ELR (cell line): ENCODE data around the gene SCN7A.

Source experiments
- DNase-seq: peaks from one replicate; pipeline ENCODE4 v3.0.0-alpha.2; 2015; ENCODE audit warnings: low read depth

Gene SCN7A

GRCh38 chr2:166404831-166405568 is 89.0 kb downstream of the SCN7A start:
- no peak for DNase-seq

DNA sequence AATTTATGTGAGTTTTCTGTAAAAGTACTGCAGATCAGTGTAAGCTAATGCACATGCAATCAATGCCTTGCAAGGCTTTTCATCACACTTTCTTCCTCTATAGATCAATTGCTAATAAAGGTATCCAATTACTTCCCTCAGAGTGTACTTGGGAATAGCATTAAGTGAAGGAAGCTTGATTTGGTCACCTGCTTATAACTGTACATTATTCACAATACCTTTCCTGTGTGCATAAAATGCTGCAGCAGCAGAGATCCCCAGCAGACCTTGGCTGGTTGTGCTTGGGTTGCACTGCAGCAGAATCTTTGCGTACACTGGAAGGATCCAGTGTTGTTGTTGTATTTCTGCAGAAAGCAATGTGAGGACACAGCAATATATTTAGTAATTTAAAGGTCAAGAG is 99.8 kb downstream of the SCN7A start:
- no peak for DNase-seq

DNA sequence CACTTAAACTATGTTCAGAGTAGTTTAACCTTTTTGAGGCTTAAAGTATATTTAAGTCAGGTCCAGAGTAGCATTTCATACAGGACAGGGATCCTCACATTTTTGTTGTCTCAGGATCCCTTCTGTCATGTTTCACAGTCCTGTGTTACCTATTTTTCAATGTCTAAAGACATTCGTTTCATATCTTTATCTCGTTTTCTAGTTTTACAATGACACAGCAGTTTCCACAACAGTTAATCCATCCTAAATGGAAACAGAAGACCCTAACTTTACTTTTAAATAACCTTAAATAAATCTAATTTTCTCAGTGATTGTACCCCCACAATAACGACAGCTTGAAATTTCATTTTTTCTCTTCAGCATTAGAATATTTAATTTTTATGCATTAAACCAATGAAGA is 101.0 kb downstream of the SCN7A start:
- no peak for DNase-seq

GRCh38 chr2:166388481-166389070 is 105.5 kb downstream of the SCN7A start:
- no peak for DNase-seq

DNA sequence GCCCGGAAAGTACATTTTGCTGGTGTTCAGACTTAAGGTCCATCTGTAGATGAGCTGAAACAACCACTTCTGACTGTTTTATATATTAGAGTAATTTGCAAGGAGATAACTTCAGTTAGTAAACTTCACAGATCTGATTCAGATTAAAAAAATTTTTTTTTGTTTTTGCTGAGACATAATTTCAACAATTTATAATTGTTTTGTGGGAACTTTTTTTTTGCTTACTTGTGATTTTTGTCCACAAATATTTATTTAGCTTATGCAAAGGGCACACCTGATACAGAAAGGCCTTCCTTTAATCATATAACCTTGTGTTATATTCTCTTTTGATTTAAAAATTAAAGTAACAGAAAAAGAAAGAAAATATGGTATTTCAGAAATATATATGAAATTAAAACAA is 108.7 kb downstream of the SCN7A start:
- no peak for DNase-seq

- peak; percentile 69 for DNase-seq
These were observed 109.3 kb downstream of the SCN7A start for GRCh38 chr2:166384774-166385173.

DNA sequence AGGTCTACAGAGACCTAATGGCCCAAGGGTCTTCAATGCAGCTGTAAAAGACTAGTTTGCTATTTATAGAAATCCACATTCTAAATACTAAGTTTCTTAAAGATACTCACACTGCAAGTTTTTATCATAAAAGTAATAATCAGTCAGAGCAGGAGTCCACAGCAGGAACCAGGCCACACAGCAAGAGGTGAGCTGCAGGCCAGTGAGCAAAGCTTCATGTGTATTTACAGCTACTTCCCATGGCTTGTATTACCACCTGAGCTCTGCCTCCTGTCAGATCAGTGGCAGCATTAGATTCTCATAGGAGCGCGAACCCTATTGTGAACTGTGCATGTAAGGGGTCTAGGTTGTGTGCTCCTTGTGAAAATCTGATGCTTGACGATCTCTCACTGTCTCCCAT is 111.6 kb downstream of the SCN7A start:
- DNase-seq: no peak

GRCh38 chr2:166380615-166381014 is 113.4 kb downstream of the SCN7A start:
- DNase-seq: no peak

DNA sequence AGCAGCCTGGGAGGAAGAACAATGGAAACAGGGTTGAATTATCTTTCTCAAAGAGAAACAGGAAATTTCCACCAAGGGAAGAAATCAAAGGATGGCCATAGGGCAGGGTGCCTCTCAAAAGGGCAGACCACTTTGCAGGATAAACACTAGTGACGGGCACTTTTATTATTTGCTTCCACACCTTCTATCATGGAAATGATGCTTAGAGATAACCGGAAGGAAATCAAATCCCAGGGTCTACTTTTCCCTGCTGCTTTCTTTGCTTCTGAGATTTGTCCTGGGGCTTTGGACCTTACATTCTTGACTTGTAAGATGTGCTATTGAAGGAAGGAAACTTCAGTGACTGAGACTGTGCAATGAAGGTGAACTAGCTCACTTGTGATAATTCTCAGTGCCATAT is 117.2 kb downstream of the SCN7A start:
- no peak for DNase-seq

GRCh38 chr2:166376488-166376828 is 117.6 kb downstream of the SCN7A start:
- DNase-seq: no peak

DNA sequence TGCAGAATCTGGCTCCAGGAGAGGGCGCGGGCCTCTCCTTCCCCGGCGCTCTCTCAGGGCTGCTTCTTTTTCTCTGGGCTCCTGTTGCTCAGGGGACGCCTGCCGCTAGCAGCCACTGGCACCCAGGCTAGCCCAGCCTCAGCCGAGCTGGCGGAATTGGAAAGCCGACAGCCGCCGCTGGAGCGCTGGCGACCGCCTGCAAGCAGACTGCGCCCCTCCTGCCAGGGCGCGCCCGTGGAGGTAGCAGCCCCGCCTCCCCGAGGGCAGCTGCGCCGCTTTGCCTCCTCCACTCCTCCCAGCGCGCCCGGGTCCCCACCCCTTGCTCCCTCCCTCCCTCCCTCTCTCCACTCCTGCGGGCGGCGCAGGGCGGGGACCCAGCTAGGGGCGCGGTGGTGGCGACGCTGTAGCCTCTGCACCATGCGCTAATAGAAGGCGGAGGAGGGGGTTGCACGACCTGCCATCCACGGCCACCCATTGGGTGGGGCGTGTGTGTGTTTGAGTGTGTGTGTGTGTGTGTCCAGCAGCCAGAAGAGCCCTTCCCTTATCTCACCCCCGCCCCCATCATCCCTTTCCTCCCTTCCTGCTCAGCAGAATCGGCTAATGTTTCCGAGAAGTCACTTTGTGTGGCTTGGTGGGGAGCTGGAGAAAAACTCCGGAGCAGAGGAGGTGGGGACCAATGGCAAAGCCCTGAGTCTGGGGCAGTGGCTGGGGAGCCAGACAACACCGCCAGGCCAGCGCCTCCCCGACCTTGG is 118.1 kb downstream of the SCN7A start, which contains the start of gene SCN9A:
Gene SCN9A (minus strand): TSS at position 209 of the 752 bp plus-strand sequence. CDS start 64,188 bp downstream, outside the sequence.
- DNase-seq: peak; percentile 87

- peak; percentile 51 for DNase-seq
These were observed 118.8 kb downstream of the SCN7A start for GRCh38 chr2:166375195-166375735.

DNA sequence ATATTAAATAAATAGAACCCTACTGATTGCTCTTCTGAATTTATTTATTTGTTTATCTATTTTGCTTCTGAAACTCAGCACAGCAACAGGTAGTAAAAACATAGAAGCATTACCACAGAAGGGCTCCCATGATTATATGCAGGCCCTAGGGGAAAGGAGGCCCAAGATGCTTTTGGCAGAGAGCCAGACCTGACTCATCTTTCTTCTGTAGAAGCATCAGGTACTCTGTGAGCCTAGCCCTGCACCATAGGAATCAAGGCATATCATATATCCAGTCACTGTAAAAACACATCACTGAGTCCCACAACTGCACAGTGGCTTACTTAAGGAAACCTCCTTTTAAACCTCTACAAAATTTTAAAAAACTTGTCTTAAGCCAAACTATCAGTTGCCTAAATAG is 120.1 kb downstream of the SCN7A start:
- DNase-seq: peak; percentile 97

GRCh38 chr2:166373539-166373938 is 120.5 kb downstream of the SCN7A start:
- no peak for DNase-seq

GRCh38 chr2:166373105-166373504 is 120.9 kb downstream of the SCN7A start:
- no peak for DNase-seq

- peak; percentile 76 for DNase-seq
These were observed 122.0 kb downstream of the SCN7A start for GRCh38 chr2:166372046-166372445.

DNA sequence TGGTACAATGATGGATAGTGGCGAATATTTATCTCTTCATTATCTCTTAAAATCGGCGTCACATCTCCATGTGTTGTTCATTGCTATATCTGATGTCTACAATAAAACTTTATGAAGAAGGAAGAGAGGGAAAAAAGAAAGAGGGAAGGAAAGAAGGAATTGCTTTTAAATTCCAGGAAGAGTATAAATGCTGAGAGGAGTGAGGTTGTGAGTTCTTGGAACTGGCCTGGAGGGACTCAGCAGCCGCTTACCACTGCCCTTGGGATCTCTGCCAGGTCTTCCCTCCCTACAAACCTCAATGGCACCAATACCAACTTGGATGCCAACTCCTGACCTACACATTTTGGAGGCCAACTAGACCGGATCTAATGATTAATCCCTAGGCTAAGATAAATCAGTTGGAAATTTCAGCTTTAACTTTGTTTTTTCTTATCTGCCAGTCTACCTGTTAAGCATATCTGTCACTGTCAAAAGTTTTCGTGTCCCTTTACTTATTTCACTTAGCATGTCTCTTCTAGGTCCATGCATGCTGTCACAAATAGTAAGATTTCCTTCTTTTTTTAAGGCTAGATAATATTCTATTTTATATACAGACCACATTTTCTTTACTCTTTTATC is 128.1 kb downstream of the SCN7A start:
- DNase-seq: no peak

DNA sequence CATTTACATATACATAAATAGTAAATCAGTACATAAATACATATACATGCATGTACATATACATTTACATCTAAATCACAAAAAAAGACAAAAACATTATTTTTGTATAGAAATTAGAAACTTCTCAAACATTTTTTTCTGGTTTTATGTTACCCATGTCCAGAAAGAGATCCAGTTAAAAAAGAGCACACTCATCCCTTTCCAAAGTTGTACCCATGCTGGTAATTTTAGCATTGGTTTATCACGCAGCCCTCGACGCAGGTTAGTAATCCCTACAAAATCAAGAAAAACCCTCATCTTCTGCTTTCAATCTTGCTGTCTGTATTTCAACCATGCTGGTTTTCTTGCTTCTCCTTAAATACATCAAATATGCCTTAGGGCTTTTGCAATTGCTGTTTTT is 128.8 kb downstream of the SCN7A start:
- no peak for DNase-seq

GRCh38 chr2:166364476-166365161 is 129.4 kb downstream of the SCN7A start:
- DNase-seq: no peak

- DNase-seq: peak; percentile 68
These were observed 132.5 kb downstream of the SCN7A start for GRCh38 chr2:166361351-166362153.

DNA sequence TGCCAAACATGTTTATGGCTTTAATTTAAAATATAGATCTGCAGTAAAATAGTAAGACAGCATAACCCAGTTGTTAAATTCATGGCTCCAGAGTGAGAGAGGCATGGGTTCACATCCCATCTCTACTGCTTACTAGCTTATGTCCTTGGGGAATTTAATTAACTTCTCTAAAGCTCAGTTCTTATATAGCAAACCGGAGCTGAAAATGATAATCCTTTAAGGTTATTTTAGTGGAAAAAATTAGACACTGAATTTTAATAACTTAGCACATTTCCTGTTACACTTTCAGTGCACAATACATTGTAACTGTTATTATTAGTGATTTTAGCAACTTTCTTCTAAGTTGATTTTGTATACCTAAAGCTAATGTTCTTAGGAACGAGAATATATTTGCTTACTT is 133.1 kb downstream of the SCN7A start:
- DNase-seq: no peak
